Heart left ventricle (tissue), 13 donors: ENCODE results near the gene CRISPLD2.

Experiments used
- POLR2A ChIP-seq, 2 donors: fragments of 450-650 bp; IDR thresholded peaks; one replicate each; pipeline ENCODE4 v1.6.1; 2017; ENCODE audit warnings: antibody characterized with exemption in 2 of 2, mild to moderate bottlenecking in 2 of 2, moderate library complexity in 2 of 2
- TF ChIP-seq, protein P1 (sequence below), 12 donors: fragments of 200-600 bp; sonication (generic) in 4 of 12; IDR thresholded peaks; one replicate each; pipeline versions ENCODE4 v1.5.0 to v1.8.0; 2018 to 2022; ENCODE audit warnings: antibody characterized with exemption in 12 of 12, mild to moderate bottlenecking in 5 of 12
- donor health status: ischemic (EF 13 %, LVEDD 7.1; RV severe dilation, severe dysfunction).
- donor health status: DM: no; HTN: yes; CAD: no.
- donor health status: DM: no; HTN: no; CAD: no.
- donor health status: ischemic (EF 25% LVEDD 6.9; RV normal size, moderate dysfunction).
- donor health status: ischemic (EF 25% LVEDD 5.7; RV mildly dilated, moderate dysfunction).
- donor health status: ischemic (EF 35%, LVEDD 5.7; RV mildly dilated, moderate dysfunction).
- donor health status: nonischemic (EF 11% LVEDD 7.7; RV severe dilation, severe dysfunction).
- donor health status: DM: yes; HTN: yes; CAD: no.
- donor health status: PGD.
- donor health status: ischemic (EF 29% LVEDD 5.4; RV normal size, mild dysfunction).
- donor health status: nonischemic (EF 23%, LVEDD 6.1; RV moderate dilation, normal function).

GRCh38 chr16:84854759-84855158 lies 35.0 kb downstream of the CRISPLD2 start:
- TF ChIP-seq POLR2A (IDR thresholded peaks at IDR 0.05), result no peak
- TF ChIP-seq, protein P1, sequence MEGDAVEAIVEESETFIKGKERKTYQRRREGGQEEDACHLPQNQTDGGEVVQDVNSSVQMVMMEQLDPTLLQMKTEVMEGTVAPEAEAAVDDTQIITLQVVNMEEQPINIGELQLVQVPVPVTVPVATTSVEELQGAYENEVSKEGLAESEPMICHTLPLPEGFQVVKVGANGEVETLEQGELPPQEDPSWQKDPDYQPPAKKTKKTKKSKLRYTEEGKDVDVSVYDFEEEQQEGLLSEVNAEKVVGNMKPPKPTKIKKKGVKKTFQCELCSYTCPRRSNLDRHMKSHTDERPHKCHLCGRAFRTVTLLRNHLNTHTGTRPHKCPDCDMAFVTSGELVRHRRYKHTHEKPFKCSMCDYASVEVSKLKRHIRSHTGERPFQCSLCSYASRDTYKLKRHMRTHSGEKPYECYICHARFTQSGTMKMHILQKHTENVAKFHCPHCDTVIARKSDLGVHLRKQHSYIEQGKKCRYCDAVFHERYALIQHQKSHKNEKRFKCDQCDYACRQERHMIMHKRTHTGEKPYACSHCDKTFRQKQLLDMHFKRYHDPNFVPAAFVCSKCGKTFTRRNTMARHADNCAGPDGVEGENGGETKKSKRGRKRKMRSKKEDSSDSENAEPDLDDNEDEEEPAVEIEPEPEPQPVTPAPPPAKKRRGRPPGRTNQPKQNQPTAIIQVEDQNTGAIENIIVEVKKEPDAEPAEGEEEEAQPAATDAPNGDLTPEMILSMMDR (IDR thresholded peaks at IDR 0.05), result no peak
